B cell (primary cell): Measurements from ENCODE around the gene ZCCHC24. TPM values are rescaled to one million over a fixed set of nuclear protein-coding genes. Genes with fewer than 3 reads are reported as not detected.

Experiments used
- ATAC-seq: fragments of 200-7000 bp; cut with Tn5 transposase; one replicate; pipeline ENCODE4 v1.10.0; 2021; ENCODE audit warnings: low read depth, mild to moderate bottlenecking, moderate number of reproducible peaks, moderate library complexity
- CTCF ChIA-PET: fragments of 350-600 bp; sonication (Branson Sonifier 250); formaldehyde crosslinking; loops from one replicate; lab custom pipeline; 2021; ENCODE audit warnings: antibody characterized with exemption, inconsistent platforms; lab: Charles Lee
- POLR2A ChIA-PET: fragments of 350-600 bp; sonication (Branson Sonifier 250); formaldehyde crosslinking; loops from one replicate; lab custom pipeline; 2021; ENCODE audit warnings: antibody characterized with exemption; lab: Charles Lee
- DNase-seq: peaks from one replicate; pipeline ENCODE4 v3.0.0; 2013
- H2AFZ ChIP-seq: 2 replicates; pipeline ENCODE4 v1.6.1; 2012; ENCODE audit warnings: mild to moderate bottlenecking, low read depth, low read length; ENCODE audit not compliant: insufficient read depth, poor library complexity, severe bottlenecking
- H3K27ac ChIP-seq, 2 donors: 1 replicate in 1 of 2; 2 replicates in 1 of 2; pipeline ENCODE4 v1.5.1; 2012 to 2013; ENCODE audit warnings: low read length in 2 of 2, mild to moderate bottlenecking in 2 of 2, moderate library complexity in 1 of 2
- H3K27me3 ChIP-seq, 4 experiments: fragments of 200-600 bp in 1 of 4; sonication (generic) in 1 of 4; replicated peaks in 1 of 4; 1 replicate in 2 of 4; 2 replicates in 2 of 4; pipeline versions ENCODE4 v1.6.1 to v1.7.0; 2013 to 2016; ENCODE audit warnings: low read length in 3 of 4, mild to moderate bottlenecking in 2 of 4, mixed read lengths in 1 of 4, moderate library complexity in 1 of 4; ENCODE audit not compliant: insufficient read depth in 4 of 4, control insufficient read depth in 3 of 4; ENCODE audit errors: control extremely low read depth in 1 of 4
- H3K36me3 ChIP-seq, 2 experiments: replicated peaks in 1 of 2; 1 replicate in 1 of 2; 2 replicates in 1 of 2; pipeline versions ENCODE4 v1.6.1 to v1.7.1; 2013; ENCODE audit warnings: low read length in 1 of 2; ENCODE audit not compliant: insufficient read depth in 2 of 2, control insufficient read depth in 1 of 2; ENCODE audit errors: control extremely low read depth in 1 of 2, extremely low read depth in 1 of 2
- H3K4me1 ChIP-seq, 2 donors: fragments of 200-600 bp in 1 of 2; sonication (generic) in 1 of 2; 1 replicate in 1 of 2; 2 replicates in 1 of 2; pipeline versions ENCODE4 v1.5.1 to v1.6.1; 2013 to 2017; ENCODE audit warnings: low read length in 2 of 2; ENCODE audit not compliant: control insufficient read depth in 2 of 2, insufficient read depth in 2 of 2
- H3K4me2 ChIP-seq: replicated peaks from 2 replicates; pipeline ENCODE3; 2012; ENCODE audit warnings: mild to moderate bottlenecking, low read depth, low read length; ENCODE audit not compliant: poor library complexity, severe bottlenecking
- H3K4me3 ChIP-seq, 5 experiments: fragments of 200-600 bp in 1 of 5; sonication (generic) in 1 of 5; 1 replicate in 3 of 5; 2 replicates in 2 of 5; pipeline versions ENCODE4 v1.5.1 to v1.7.0; 2011 to 2016; ENCODE audit warnings: low read length in 4 of 5, mild to moderate bottlenecking in 4 of 5, low read depth in 2 of 5, control low read depth in 1 of 5, moderate library complexity in 1 of 5; ENCODE audit not compliant: insufficient read depth in 1 of 5; ENCODE audit errors: control extremely low read depth in 1 of 5, extremely low read depth in 1 of 5
- H3K79me2 ChIP-seq: fragments of 200-600 bp; sonication (generic); one replicate; pipeline ENCODE4 v1.6.0; 2016; ENCODE audit warnings: low read length; ENCODE audit not compliant: control insufficient read depth, insufficient read depth
- H3K9ac ChIP-seq: fragments of 200-600 bp; sonication (generic); 2 replicates; pipeline ENCODE4 v1.6.1; 2017; ENCODE audit warnings: mild to moderate bottlenecking, low read length, moderate library complexity
- H3K9me3 ChIP-seq, 3 donors: one replicate each; pipeline versions ENCODE4 v1.6.1 to v1.7.1; 2013; ENCODE audit warnings: low read length in 2 of 3; ENCODE audit not compliant: control insufficient read depth in 2 of 3, insufficient read depth in 1 of 3; ENCODE audit errors: control extremely low read depth in 1 of 3
- H4K20me1 ChIP-seq: 2 replicates; pipeline ENCODE4 v1.6.0; 2012; ENCODE audit warnings: mild to moderate bottlenecking, low read length; ENCODE audit not compliant: insufficient read depth, control insufficient read depth, poor library complexity, severe bottlenecking
- H3K27ac Mint-ChIP-seq: one replicate; pipeline ENCODE4 v1.8.0; 2021; ENCODE audit warnings: mixed read lengths
- H3K27me3 Mint-ChIP-seq: one replicate; pipeline ENCODE4 v1.8.0; 2021; ENCODE audit warnings: mixed read lengths
- H3K4me1 Mint-ChIP-seq: one replicate; pipeline ENCODE4 v1.8.0; 2021; ENCODE audit warnings: mixed read lengths
- H3K4me3 Mint-ChIP-seq: one replicate; pipeline ENCODE4 v1.8.0; 2021; ENCODE audit warnings: mixed read lengths
- H3K9me3 Mint-ChIP-seq: one replicate; pipeline ENCODE4 v1.8.0; 2022; ENCODE audit warnings: mixed read lengths; ENCODE audit not compliant: insufficient read depth
- CTCF ChIP-seq: fragments of 200-600 bp; IDR thresholded peaks from one replicate; pipeline ENCODE4 v1.8.0; 2022; ENCODE audit warnings: antibody characterized with exemption, mild to moderate bottlenecking
- EZH2 ChIP-seq: IDR thresholded peaks from 2 replicates; pipeline ENCODE4 v1.6.1; 2012; ENCODE audit warnings: borderline replicate concordance, low read depth, mild to moderate bottlenecking, moderate library complexity, low read length; ENCODE audit not compliant: insufficient read depth, poor library complexity, severe bottlenecking
- WGBS: methylation state at CpG from one replicate; pipeline ENCODE4 v1.1.5; 2013; ENCODE audit warnings: missing lambda C conversion rate; ENCODE audit not compliant: insufficient coverage; 5-methylcytosine and 5-hydroxymethylcytosine counted together
- intact Hi-C: fragments of 100-400 bp; cut with micrococcal nuclease; formaldehyde crosslinking; loops from one replicate; pipeline ENCODE4 v1.10.0; 2022
- polyA plus RNA-seq: library from polyadenylated mRNA; depleted of rRNA; stranded (reverse); fragments of >200 nt; gene quantifications from 2 replicates; pipeline ENCODE4 v1.2.3, GENCODE V29; 2012
- total RNA-seq, 2 donors: library from RNA; stranded (reverse); fragments of 120-200 nt in 1 of 2; gene quantifications; 1 replicate in 1 of 2; 2 replicates in 1 of 2; pipeline versions ENCODE4 v1.2.3 to v1.2.4, GENCODE V29; 2013 to 2022

ZCCHC24 gene
- total and polyA plus RNA-seq, 2 donors (not counting 1 experiment from before 2014, with no cell fraction given): 0.34 to 2.3 TPM

GRCh38 chr10:79342295-79342761, 103.1 kb downstream of the ZCCHC24 start:
- Mint-ChIP-seq H3K9me3 (no peaks in the 10 kb centered on the region), H3K27ac (no peak overlapping the region), H3K4me3 (no peak overlapping the region), H3K4me1 (peaks cover 7% of the 10 kb centered on the region), H3K27me3 (no peaks in the 10 kb centered on the region)
- WGBS: 95% methylated on average over 5 of the region's 5 CpGs
- no peaks in the 10 kb centered on the region for H3K27me3 ChIP-seq
- DNase-seq (no peak), ATAC-seq (no peak)
- intact Hi-C loops: no loop called here
- CTCF ChIA-PET: no interaction called here
- peaks cover 6 to 8% of the 10 kb centered on the region in 2 donors for H3K4me1 ChIP-seq
- no peak for TF ChIP-seq CTCF
- TF ChIP-seq EZH2: no peak
- no peaks in the 10 kb centered on the region for H3K36me3 ChIP-seq
- H3K4me3 ChIP-seq: no peak overlapping the region
- no peak overlapping the region for H2AFZ ChIP-seq
- no peak overlapping the region for H3K9ac ChIP-seq
- POLR2A ChIA-PET: no interaction called here
- peaks cover 5% of the 10 kb centered on the region for H3K79me2 ChIP-seq
- no peak overlapping the region for H3K27ac ChIP-seq
- H3K4me2 ChIP-seq: no peak overlapping the region
- no peaks in the 10 kb centered on the region for H4K20me1 ChIP-seq
- no peaks in the 10 kb centered on the region for H3K9me3 ChIP-seq

GRCh38 chr10:79340646-79341244, 104.7 kb downstream of the ZCCHC24 start:
- Mint-ChIP-seq H3K27me3 (no peaks in the 10 kb centered on the region), H3K27ac (no peak overlapping the region), H3K4me1 (no peaks in the 10 kb centered on the region), H3K9me3 (no peaks in the 10 kb centered on the region), H3K4me3 (no peak overlapping the region)
- Histone ChIP-seq H3K4me3 (no peak overlapping the region), H3K9ac (no peak overlapping the region), H3K27ac (no peak overlapping the region), H3K4me2 (no peak overlapping the region), H3K4me1 (no peaks in the 10 kb centered on the region), H3K27me3 (no peaks in the 10 kb centered on the region), H3K79me2 (no peaks in the 10 kb centered on the region), H2AFZ (no peak overlapping the region), H3K36me3 (no peaks in the 10 kb centered on the region), H3K9me3 (no peaks in the 10 kb centered on the region), H4K20me1 (no peaks in the 10 kb centered on the region)
- POLR2A ChIA-PET: interaction anchor here (0.6 kb wide), 1 partner anchor 31 kb away, joined by 3 read pairs; no protein-coding TSS in a partner anchor
- ATAC-seq: no peak
- no peak for DNase-seq
- CTCF ChIA-PET: interaction anchor here (1.0 kb wide), 1 partner anchor 143 kb away, joined by 3 read pairs; no protein-coding TSS in a partner anchor
- 100% methylated on average over 5 of the region's 5 CpGs for WGBS
- intact Hi-C loops: no loop called here
- TF ChIP-seq EZH2: no peak
- no peak for TF ChIP-seq CTCF
